ENCODE data around the gene UPB1. TPM values are rescaled to one million over a fixed set of nuclear protein-coding genes. Genes with fewer than 3 reads are reported as not detected.

The UPB1 gene
- total and polyA plus RNA-seq, 7 donors: 0.28 to 0.83 (median 0.36) TPM; not detected in 4

- H3K27ac ChIP-seq: no peak overlapping the region
- 63 to 83% methylated on average over 2 of the region's 2 CpGs for WGBS, 2 donors
- no peaks in the 10 kb centered on the region for H3K27me3 ChIP-seq
- no peak overlapping the region for H3K4me3 ChIP-seq
- intact Hi-C loops (cut with DNase I): no loop called here
- no peak for TF ChIP-seq POLR2A (IDR thresholded peaks at IDR 0.05)
- TF ChIP-seq EP300 (IDR thresholded peaks at IDR 0.05): no peak
- no peak for TF ChIP-seq CTCF (IDR thresholded peaks at IDR 0.05)
- no peak for TF ChIP-seq POLR2AphosphoS5 (IDR thresholded peaks at IDR 0.05)
- no peak for DNase-seq
- no peaks in the 10 kb centered on the region for H3K36me3 ChIP-seq
- no peaks in the 10 kb centered on the region for H3K9me3 ChIP-seq
- peaks cover 0 to 10% (median 8%) of the 10 kb centered on the region in 4 donors for H3K4me1 ChIP-seq
Measured at GRCh38 chr22:24517446-24517845, 22.3 kb downstream of the UPB1 start.

DNA sequence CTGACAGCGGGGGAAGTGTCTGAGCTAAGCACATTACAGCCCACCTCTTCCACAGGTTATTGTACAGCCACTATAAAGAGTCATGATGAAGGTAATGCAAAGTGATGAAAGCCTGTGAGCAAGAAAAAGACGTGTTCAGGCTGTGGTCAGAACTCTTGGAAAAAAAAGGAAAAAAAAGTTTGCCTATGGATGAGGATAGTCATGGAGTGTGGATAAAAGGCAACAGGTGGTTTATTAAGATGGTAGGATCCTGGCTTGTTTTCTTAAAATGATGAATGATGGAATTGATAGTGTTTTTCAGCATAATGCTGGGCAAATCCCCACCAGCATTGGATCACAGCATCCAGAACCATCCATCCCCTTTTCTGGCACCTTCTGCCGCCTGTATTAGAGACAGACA is 23.1 kb downstream of the UPB1 start:
- no peak for TF ChIP-seq POLR2AphosphoS5 (IDR thresholded peaks at IDR 0.05)
- no peak for TF ChIP-seq EP300 (IDR thresholded peaks at IDR 0.05)
- no peak for TF ChIP-seq CTCF (IDR thresholded peaks at IDR 0.05)
- TF ChIP-seq POLR2A (IDR thresholded peaks at IDR 0.05): no peak
- Histone ChIP-seq H3K9me3 (no peaks in the 10 kb centered on the region), H3K4me1 (peaks cover 0 to 10% (median 8%) of the 10 kb centered on the region in 4 donors), H3K4me3 (no peak overlapping the region), H3K36me3 (no peaks in the 10 kb centered on the region), H3K27ac (no peak overlapping the region), H3K27me3 (no peaks in the 10 kb centered on the region)
- intact Hi-C loops (cut with DNase I): no loop called here
- no peak for DNase-seq
- 77 to 91% methylated on average over 3 of the region's 3 CpGs for WGBS, 2 donors

DNA sequence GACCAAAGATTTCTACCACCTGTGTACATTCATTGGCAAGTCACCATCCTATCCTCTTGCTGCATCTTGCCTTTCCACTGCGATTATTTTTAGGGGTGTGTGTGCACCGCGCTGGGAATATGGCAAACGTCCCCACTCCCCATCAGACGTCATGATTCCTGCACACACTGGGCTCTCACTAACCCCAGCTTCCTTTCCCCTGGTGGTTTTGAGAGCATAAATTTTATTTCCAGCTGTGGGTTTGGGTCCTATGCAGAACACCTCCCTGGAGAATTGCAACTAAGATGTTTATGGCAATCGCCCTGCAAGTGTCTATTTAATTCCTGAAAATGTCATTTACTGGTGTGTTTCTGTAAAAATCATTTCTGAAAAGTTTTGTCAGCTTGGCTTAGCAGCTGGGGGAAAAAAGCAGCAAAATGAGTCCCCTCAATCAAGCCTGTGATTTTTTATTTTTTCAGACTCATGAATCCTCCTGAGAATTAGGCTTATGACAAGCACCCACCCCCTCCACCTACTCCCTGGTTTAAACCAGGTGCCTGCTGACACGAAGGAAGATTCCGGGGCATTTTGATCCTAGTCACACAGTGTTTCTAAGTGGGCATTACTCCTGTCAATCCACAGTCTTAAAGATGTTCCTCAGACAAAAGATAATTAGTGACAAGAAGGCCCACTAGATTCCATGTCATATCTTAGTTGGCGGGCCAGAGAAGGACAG is 23.8 kb downstream of the UPB1 start:
- TF ChIP-seq CTCF (IDR thresholded peaks at IDR 0.05): no peak
- TF ChIP-seq POLR2A (IDR thresholded peaks at IDR 0.05): no peak
- no peak for TF ChIP-seq POLR2AphosphoS5 (IDR thresholded peaks at IDR 0.05)
- TF ChIP-seq EP300 (IDR thresholded peaks at IDR 0.05): no peak
- Histone ChIP-seq H3K4me3 (no peak overlapping the region), H3K4me1 (peaks cover 0 to 10% (median 8%) of the 10 kb centered on the region in 4 donors), H3K27me3 (no peaks in the 10 kb centered on the region), H3K36me3 (no peaks in the 10 kb centered on the region), H3K9me3 (no peaks in the 10 kb centered on the region), H3K27ac (no peak overlapping the region)
- 63 to 87% methylated on average over 9 of the region's 9 CpGs for WGBS, 2 donors
- intact Hi-C loops (cut with DNase I): no loop called here
- no peak for DNase-seq

DNA sequence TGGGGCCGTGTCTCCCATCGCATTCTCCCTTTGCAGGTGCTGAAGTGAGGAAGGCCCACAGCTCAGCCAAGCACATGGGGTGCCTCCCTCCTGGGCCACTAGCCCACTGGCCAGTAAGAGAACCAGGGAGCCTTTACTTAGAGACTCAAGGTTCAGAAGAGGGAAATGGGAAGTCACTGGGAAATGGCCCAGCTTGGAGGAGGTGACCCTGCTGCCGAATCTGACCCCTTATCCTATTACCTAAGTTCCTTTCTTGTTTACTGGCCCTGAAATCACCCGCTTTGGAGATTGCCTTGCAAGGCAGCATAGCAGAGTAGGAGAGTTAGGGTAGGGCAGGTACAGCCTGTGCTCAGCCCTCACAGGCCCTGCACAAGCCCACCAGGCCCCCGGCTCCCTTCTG is 24.4 kb downstream of the UPB1 start:
- no peaks in the 10 kb centered on the region for H3K36me3 ChIP-seq
- no peaks in the 10 kb centered on the region for H3K27me3 ChIP-seq
- DNase-seq: no peak
- no peaks in the 10 kb centered on the region for H3K9me3 ChIP-seq
- peaks cover 0 to 10% (median 8%) of the 10 kb centered on the region in 4 donors for H3K4me1 ChIP-seq
- intact Hi-C loops (cut with DNase I): no loop called here
- WGBS, 2 donors: 90 to 94% methylated on average over 5 of the region's 5 CpGs
- H3K27ac ChIP-seq: no peak overlapping the region
- no peak overlapping the region for H3K4me3 ChIP-seq
- TF ChIP-seq EP300 (IDR thresholded peaks at IDR 0.05): no peak
- no peak for TF ChIP-seq POLR2AphosphoS5 (IDR thresholded peaks at IDR 0.05)

GRCh38 chr22:24521791-24522245 is 26.7 kb downstream of the UPB1 start:
- Histone ChIP-seq H3K4me1 (peaks cover 0 to 8% (median 4%) of the 10 kb centered on the region in 4 donors), H3K27me3 (no peaks in the 10 kb centered on the region), H3K4me3 (no peak overlapping the region), H3K9me3 (no peaks in the 10 kb centered on the region), H3K27ac (no peak overlapping the region), H3K36me3 (no peaks in the 10 kb centered on the region)
- TF ChIP-seq EP300 (IDR thresholded peaks at IDR 0.05) (no peak), POLR2A (IDR thresholded peaks at IDR 0.05) (no peak), CTCF (IDR thresholded peaks at IDR 0.05) (no peak), POLR2AphosphoS5 (IDR thresholded peaks at IDR 0.05) (no peak)
- DNase-seq: no peak
- 12 to 27% methylated on average over 8 of the region's 8 CpGs for WGBS, 2 donors
- intact Hi-C loops (cut with DNase I): loop anchor here (5.0 kb wide), 1 partner anchor 100 kb away; no protein-coding TSS in a partner anchor

Measured in sigmoid colon (tissue), 7 donors.